Muscle layer of colon (tissue), 2 donors: Measurements from ENCODE around the gene TBR1.

Source experiments
- H3K27ac ChIP-seq: one replicate; pipeline ENCODE4 v1.7.0; 2013; ENCODE audit warnings: low read depth, mild to moderate bottlenecking, low read length, moderate library complexity
- H3K27me3 ChIP-seq, 2 donors: one replicate each; pipeline ENCODE4 v1.7.0; 2013; ENCODE audit warnings: low read length in 2 of 2, mild to moderate bottlenecking in 2 of 2; ENCODE audit not compliant: insufficient read depth in 2 of 2, control insufficient read depth in 1 of 2
- H3K36me3 ChIP-seq: one replicate; pipeline ENCODE4 v1.7.0; 2013; ENCODE audit warnings: mild to moderate bottlenecking, low read length; ENCODE audit not compliant: insufficient read depth
- H3K4me1 ChIP-seq: one replicate; pipeline ENCODE4 v1.7.0; 2013; ENCODE audit warnings: mild to moderate bottlenecking, low read length; ENCODE audit not compliant: insufficient read depth
- H3K4me3 ChIP-seq, 2 donors: one replicate each; pipeline ENCODE4 v1.7.0; 2013; ENCODE audit warnings: low read length in 2 of 2, low read depth in 1 of 2, mild to moderate bottlenecking in 1 of 2, moderate library complexity in 1 of 2
- H3K9ac ChIP-seq: one replicate; pipeline ENCODE4 v1.7.0; 2013; ENCODE audit warnings: low read length
- H3K9me3 ChIP-seq: one replicate; pipeline ENCODE4 v1.7.0; 2013; ENCODE audit warnings: mild to moderate bottlenecking, low read length
- donor health status: abdominal sarcoma.
- donor health status: Adenocarcinoma of cecum.

TBR1 gene

DNA sequence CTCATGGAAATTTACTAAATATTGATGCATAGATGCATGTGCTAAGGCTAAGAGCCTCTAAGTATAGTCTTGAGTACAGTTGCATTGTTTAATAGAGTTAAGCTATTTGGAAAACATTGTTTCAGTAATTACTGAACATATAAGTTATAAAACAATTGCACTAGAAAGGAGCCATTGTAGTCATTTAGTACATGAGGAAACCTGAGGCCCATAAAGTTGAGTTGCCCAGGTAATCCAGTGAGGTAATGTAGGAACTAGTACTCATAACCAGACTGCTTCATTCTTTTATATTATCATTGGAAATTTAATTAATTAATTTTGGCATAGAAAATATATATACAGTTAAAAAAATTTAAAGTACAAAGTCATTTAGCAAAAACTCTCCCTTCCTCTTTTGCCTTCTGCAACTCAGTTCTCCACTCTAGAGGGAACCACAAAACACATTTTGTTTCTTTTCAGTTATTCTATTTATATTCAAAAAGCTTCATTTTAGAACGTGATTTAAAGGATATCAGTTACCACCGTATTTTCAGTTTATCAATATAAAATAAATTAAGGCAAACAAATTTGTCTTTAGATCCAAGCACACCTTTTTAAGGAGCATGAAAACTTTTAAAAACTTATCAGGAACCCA, 27.8 kb upstream of the TBR1 start:
- Histone ChIP-seq H3K27ac (no peak overlapping the region), H3K9me3 (no peaks in the 10 kb centered on the region), H3K9ac (no peak overlapping the region), H3K4me1 (no peaks in the 10 kb centered on the region), H3K27me3 (no peaks in the 10 kb centered on the region), H3K36me3 (no peaks in the 10 kb centered on the region), H3K4me3 (no peak overlapping the region)

DNA sequence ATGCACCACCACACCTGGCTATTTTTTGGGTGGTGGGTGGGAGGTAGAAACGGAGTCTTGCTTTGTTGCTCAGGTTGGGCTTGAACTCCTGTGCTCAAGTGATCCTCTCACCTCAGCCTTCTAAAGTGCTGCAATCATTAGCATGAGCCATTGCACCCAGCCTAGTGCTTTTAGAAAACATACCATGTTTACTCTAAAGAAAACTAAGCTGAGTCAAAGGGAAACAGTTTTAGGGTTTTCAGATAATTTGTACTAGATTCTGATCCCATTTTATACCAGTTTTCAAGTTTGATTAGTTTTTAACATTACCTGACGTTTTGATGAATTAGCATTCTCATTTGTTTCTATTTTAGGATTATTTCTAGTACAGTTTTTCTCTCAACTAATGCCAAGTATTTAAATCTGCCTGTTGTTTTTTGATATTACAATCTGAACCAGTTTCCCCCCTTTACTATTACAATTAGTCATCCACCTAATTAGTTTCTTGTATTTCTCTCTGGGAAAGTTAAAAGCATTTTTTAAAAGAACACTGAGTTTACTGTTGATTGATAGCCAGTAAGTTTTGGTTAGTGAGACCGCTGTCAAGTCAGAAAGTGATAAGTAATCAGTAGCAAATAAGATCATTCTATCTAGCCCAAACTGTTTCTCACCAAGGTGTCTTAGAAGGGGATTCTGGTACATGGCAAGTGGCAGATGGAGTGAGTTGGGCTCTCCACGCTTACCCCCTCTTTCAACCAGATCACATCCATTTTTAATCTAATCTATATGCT, 24.2 kb upstream of the TBR1 start:
- no peak overlapping the region for H3K4me3 ChIP-seq
- no peaks in the 10 kb centered on the region for H3K9me3 ChIP-seq
- no peaks in the 10 kb centered on the region for H3K27me3 ChIP-seq
- no peak overlapping the region for H3K9ac ChIP-seq
- no peaks in the 10 kb centered on the region for H3K4me1 ChIP-seq
- peaks cover 10% of the 10 kb centered on the region for H3K36me3 ChIP-seq
- no peak overlapping the region for H3K27ac ChIP-seq

DNA sequence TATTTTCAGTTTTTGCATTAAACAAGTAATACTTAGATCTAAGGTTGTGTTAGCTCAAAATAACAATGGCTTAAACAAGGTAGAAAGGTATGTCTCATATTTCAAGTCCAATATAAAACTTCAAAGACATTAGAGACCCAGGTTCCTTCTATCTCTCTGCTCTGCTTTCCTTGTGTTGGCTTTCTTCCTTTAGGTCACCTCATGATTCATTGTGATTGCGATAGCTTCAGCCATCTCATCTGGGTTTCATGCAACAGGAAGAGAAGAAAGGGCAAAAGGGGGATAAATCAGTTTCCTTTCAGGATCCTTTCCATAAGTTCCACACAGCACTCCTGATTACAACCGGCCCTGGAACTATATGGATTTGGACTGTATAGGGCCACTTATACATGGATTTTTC, 16.0 kb upstream of the TBR1 start:
- H3K4me1 ChIP-seq: no peaks in the 10 kb centered on the region
- no peak overlapping the region for H3K4me3 ChIP-seq
- no peaks in the 10 kb centered on the region for H3K27me3 ChIP-seq
- H3K27ac ChIP-seq: no peak overlapping the region
- H3K9me3 ChIP-seq: no peaks in the 10 kb centered on the region
- H3K9ac ChIP-seq: no peak overlapping the region
- H3K36me3 ChIP-seq: peaks cover 17% of the 10 kb centered on the region

DNA sequence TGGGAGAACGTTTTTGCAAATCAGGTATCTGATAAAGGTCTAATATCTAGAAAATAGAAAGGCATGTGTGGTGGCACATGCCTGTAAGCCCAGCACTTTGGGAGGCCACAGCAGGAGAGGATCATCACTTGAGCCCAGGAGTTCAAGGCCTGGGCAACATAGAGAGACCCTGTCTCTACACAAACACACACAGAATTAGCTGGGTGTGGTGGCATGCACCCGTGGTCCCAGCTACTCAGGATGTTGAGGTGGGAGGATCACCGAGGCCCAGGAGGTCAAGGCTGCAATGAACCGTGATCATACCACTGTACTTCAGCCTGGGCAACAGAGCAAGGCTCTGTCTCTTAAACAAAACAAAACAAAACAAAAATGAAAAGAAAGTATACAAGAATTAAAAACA, 13.8 kb upstream of the TBR1 start:
- no peaks in the 10 kb centered on the region for H3K4me1 ChIP-seq
- H3K4me3 ChIP-seq: no peak overlapping the region
- H3K9me3 ChIP-seq: no peaks in the 10 kb centered on the region
- no peak overlapping the region for H3K27ac ChIP-seq
- no peak overlapping the region for H3K9ac ChIP-seq
- H3K27me3 ChIP-seq: no peaks in the 10 kb centered on the region
- H3K36me3 ChIP-seq: peaks cover 4% of the 10 kb centered on the region

DNA sequence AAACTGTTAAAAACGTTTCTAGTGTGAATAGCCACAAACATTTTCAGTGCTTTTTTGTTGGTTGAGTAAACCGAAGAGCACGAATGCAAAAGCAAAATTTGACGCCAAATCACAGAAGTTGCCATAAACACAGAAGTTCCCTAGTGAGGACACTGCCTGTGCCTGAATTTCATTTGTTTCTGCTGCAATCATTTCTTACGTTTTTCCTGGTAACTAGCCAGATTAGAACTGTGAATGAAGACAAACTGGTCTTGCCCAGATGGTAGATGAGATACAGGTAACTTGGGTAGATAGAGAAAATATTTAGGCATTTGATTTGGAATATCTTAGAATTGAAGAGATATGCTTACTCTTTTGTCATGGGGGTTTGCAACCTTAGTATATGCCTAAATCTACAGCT, 9.8 kb upstream of the TBR1 start:
- H3K27me3 ChIP-seq: no peaks in the 10 kb centered on the region
- H3K36me3 ChIP-seq: no peaks in the 10 kb centered on the region
- H3K27ac ChIP-seq: no peak overlapping the region
- H3K4me1 ChIP-seq: no peaks in the 10 kb centered on the region
- no peaks in the 10 kb centered on the region for H3K9me3 ChIP-seq
- H3K9ac ChIP-seq: no peak overlapping the region
- no peak overlapping the region for H3K4me3 ChIP-seq

DNA sequence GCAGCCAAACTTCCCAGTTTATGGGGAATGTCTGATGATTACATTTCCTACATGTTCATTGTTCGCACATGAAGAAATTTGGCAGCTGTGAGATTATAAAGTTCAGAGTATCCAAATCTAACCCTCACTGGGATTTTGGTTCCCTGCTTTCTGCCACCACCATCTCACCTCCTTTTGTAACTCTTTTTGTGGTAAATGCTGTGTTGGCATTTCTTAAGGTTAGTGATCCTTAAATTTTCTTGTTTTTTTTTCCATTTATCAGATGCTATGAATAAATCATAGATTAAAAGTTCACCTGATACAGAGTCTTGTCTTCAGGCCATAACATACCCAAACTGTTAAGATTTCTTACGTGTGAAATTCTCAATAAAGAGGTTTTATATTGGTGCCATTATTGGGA, 8.5 kb upstream of the TBR1 start:
- H3K9me3 ChIP-seq: no peaks in the 10 kb centered on the region
- H3K9ac ChIP-seq: no peak overlapping the region
- no peaks in the 10 kb centered on the region for H3K4me1 ChIP-seq

DNA sequence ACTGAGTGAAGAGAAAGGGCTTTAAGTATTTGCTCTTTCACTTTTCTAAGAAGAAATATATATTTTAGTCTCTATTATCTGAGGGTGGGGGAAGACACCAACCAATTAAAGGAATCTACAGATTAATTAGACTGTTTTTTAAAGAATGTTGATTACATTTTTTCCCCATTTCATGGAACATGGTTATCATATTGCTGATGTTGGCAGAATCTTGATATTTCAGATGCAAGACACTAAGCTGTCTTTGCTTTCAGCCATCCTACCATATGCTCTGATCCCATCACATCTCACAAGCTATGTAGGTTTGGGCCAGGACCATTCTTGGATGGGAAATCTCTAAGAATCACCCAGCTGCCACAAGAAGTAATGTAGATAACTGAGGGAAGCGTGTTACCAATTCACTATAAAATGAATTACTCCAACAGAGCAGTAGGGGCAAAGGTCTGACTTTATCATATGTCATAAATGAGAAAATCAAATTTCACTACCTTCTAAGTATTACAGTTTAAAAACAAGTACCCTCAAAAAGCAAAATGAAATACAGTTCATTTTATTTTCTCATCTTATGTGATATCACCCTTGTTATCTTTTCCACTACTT, 6.7 kb upstream of the TBR1 start:
- H3K4me1 ChIP-seq: no peaks in the 10 kb centered on the region
- H3K36me3 ChIP-seq: no peaks in the 10 kb centered on the region
- H3K4me3 ChIP-seq: no peak overlapping the region
- H3K27ac ChIP-seq: no peak overlapping the region
- no peaks in the 10 kb centered on the region for H3K9me3 ChIP-seq
- peaks cover 0 to 4% of the 10 kb centered on the region in 2 donors for H3K27me3 ChIP-seq
- H3K9ac ChIP-seq: no peak overlapping the region

More for the DNA sequence above, 8.5 kb upstream of the TBR1 start:
- Histone ChIP-seq H3K4me3 (no peak overlapping the region), H3K27me3 (no peaks in the 10 kb centered on the region), H3K27ac (no peak overlapping the region), H3K36me3 (no peaks in the 10 kb centered on the region)

DNA sequence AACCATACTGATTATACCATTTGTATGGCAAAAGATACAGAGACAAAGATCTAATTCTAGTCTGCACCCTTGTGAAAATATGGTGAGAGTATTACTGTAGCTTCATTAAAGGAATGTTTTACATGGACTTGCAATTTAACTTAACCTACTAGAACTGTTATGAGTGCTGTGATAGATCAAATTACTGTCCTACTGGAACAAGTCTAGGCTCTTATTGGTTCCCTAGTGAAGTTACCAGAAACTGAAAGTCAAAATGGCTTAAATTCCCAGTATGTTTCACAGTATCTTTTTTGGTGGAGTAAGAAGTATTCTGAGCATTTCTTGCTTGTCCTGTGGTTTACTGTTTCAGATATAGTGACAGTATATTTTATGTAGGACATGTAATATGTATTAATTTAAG, 3.8 kb upstream of the TBR1 start:
- Histone ChIP-seq H3K27ac (no peak overlapping the region), H3K4me3 (no peak overlapping the region), H3K9me3 (peaks cover 3% of the 10 kb centered on the region), H3K36me3 (no peaks in the 10 kb centered on the region), H3K9ac (no peak overlapping the region), H3K4me1 (peaks cover 13% of the 10 kb centered on the region), H3K27me3 (peaks cover 25 to 33% of the 10 kb centered on the region in 2 donors)

DNA sequence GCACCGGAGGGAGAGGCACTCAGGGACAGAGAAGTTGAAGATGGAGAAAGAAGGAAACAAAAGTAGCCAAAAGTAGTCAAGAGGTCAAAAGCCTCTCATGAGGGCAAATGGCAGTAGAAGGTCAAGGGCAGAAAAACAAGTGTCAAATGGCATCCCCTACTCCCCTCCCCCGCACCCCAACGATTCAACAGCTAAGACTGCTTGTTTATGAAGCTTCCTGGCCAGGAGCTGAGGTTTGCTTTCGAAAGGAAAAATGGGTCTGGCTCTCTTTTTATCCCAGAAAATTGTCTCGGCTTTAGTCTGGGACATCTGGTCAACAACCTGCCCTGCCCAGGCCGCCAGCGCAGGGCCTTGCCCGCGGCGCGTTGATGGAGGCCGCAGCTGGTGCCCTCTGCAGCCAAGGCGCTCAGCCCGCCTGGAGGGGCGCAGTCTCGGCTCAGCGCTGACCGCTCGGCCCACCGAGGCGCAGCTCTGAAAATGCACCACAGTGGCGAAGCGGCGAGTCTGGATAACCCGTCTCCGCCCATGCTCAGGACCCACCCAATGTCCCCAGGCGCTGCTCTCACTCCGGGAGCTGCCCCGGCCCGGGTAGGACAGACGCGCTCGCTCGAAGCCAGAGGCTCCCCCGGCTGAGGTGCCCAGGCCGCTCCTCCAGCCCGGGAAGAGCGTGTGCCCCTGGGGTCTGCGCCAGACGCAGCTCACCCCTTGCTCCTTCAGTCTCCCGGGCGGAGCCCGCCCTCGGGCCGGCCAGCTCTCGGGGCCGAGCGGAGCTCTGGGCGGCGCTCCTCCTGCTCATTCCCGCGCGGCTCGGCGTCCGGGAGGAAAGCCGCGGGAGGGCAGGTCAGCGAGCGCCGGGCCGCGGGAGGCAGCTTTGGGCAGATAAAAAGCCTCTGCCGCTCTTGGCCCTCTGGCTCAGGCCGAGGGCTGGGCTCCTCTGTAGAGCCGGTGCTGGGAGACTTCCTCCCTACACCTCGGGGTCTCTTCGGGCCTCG, 1.8 kb upstream of the TBR1 start:
- Histone ChIP-seq H3K36me3 (no peaks in the 10 kb centered on the region), H3K4me3 (peak overlapping the region; percentile 29 to 44), H3K27ac (no peak overlapping the region), H3K9ac (no peak overlapping the region), H3K4me1 (peaks cover 17% of the 10 kb centered on the region), H3K9me3 (peaks cover 3% of the 10 kb centered on the region), H3K27me3 (peaks cover 44 to 53% of the 10 kb centered on the region in 2 donors)

DNA sequence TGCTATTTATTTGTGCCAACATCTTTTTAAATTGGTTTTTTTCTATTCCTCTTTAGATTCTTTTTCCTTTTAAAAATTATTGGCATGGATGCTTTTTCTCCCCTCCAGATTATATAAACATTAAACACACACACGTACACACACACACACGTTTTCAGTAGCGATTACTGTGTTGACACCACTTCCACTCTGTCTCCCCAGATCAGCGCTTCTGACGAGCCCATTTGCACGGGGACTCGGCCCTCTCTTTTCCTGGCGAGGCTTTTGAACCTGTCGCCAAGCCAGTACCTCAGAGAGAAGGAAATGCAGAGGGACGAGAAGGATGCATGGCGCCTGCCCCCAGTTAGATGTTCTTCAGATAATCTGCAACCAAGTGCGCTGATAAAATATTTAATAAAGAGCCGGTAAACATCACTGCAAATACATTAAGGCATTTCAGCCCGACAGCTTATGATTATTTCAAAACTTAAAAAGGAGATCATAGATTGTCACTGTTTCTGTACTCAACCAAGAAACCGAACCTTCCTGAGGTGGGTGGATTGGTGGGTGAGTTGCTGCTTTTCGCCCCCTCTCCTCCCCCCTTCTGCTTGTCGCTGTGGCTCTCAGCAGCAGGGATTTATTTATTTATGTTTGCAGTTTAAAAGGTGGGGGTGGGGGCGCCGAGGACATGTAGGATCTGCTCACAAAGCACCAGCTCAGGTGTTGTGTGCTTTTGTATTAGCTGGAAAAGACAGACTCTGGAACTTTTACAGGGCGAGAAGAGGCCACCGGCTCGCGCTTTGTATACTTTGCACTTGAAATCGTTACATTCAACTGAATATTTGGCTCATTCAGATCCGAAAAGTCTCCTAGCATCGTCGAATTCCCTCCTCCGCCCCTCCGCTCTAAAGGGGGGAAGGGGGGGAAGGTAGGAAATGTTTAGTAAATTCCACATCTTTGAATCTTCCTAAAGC, 787 bp upstream of the TBR1 start:
- H3K27me3 ChIP-seq: peaks cover 54 to 62% of the 10 kb centered on the region in 2 donors
- peaks cover 17% of the 10 kb centered on the region for H3K4me1 ChIP-seq
- H3K36me3 ChIP-seq: no peaks in the 10 kb centered on the region
- no peak overlapping the region for H3K9ac ChIP-seq
- peaks cover 3% of the 10 kb centered on the region for H3K9me3 ChIP-seq
- H3K27ac ChIP-seq: no peak overlapping the region
- H3K4me3 ChIP-seq: peak overlapping the region; percentile 29 to 44
